ENCODE data around the gene CC2D2B. TPM values are rescaled to one million over a fixed set of nuclear protein-coding genes. Genes with fewer than 3 reads are reported as not detected.
A peak's percentile ranks its signal among the peaks of the same experiment; 100 is the strongest.

CC2D2B gene
- total and polyA plus RNA-seq, 2 of the 8 experiments (the other 6 are each of a cell fraction or from before 2014, with no cell fraction given) = 0.09 to 0.71 TPM

- TF ChIP-seq USF2 (IDR thresholded peaks at IDR 0.05; ENCODE audit: low read length) (no peak), FOSL1 (IDR thresholded peaks at IDR 0.05; ENCODE audit: insufficient read depth, low read depth, low read length) (no peak), EP300 (IDR thresholded peaks at IDR 0.05; ENCODE audit: borderline replicate concordance in 1 of 2, low read depth in 2 of 2, low read length in 2 of 2) (no peak), ZNF274 (IDR thresholded peaks at IDR 0.05; ENCODE audit: borderline replicate concordance, extremely low read depth, low read length) (no peak), TAF7 (optimal IDR thresholded peaks at IDR 0.05; ENCODE audit: borderline replicate concordance, low read depth, low read length) (peak; percentile 86), BACH1 (IDR thresholded peaks at IDR 0.05; ENCODE audit: low read length) (no peak), CHD7 (IDR thresholded peaks at IDR 0.05; ENCODE audit: insufficient replicate concordance, low read length) (no peak)
Measured at GRCh38 chr10:96043033-96043892, 135.5 kb downstream of the CC2D2B start, which contains the start of gene CCNJ (continued).

All from H1 (cell line).